ENCODE data around the gene TTLL4.

Gene TTLL4

DNA sequence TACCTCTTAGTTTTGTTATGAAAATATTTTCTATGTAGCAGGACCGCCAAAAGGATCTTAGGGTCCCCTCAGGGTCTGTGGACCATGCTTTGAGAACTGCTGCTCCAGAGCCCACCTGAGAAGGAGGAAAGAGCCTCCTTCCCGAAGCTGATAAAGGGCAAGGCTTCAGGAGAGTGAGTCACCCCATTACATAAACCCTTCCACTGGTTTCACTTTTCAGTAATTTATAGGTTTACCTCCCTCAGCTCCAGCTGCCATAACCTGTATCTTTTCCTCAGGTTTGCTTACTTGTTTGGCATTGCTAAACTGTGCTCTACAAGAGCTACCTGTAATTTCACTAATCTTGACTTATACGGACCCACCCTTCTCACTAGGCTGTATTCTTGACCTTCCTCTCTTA lies 6.6 kb downstream of the TTLL4 start:
- H3K4me3 ChIP-seq (replicated peaks; ENCODE audit: insufficient read depth, low read length) = no peak overlapping the region
- TF ChIP-seq POLR2AphosphoS5 (IDR thresholded peaks at IDR 0.05; ENCODE audit: low read depth) = no peak
- no peak for TF ChIP-seq GABPA (IDR thresholded peaks at IDR 0.05; ENCODE audit: low read depth)
- no peak for TF ChIP-seq SPI1 (IDR thresholded peaks at IDR 0.05; ENCODE audit: borderline replicate concordance, low read depth)
- TF ChIP-seq, protein P1, sequence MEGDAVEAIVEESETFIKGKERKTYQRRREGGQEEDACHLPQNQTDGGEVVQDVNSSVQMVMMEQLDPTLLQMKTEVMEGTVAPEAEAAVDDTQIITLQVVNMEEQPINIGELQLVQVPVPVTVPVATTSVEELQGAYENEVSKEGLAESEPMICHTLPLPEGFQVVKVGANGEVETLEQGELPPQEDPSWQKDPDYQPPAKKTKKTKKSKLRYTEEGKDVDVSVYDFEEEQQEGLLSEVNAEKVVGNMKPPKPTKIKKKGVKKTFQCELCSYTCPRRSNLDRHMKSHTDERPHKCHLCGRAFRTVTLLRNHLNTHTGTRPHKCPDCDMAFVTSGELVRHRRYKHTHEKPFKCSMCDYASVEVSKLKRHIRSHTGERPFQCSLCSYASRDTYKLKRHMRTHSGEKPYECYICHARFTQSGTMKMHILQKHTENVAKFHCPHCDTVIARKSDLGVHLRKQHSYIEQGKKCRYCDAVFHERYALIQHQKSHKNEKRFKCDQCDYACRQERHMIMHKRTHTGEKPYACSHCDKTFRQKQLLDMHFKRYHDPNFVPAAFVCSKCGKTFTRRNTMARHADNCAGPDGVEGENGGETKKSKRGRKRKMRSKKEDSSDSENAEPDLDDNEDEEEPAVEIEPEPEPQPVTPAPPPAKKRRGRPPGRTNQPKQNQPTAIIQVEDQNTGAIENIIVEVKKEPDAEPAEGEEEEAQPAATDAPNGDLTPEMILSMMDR (IDR thresholded peaks at IDR 0.05; ENCODE audit: insufficient read depth, low read length) = no peak
- TF ChIP-seq, protein P2, sequence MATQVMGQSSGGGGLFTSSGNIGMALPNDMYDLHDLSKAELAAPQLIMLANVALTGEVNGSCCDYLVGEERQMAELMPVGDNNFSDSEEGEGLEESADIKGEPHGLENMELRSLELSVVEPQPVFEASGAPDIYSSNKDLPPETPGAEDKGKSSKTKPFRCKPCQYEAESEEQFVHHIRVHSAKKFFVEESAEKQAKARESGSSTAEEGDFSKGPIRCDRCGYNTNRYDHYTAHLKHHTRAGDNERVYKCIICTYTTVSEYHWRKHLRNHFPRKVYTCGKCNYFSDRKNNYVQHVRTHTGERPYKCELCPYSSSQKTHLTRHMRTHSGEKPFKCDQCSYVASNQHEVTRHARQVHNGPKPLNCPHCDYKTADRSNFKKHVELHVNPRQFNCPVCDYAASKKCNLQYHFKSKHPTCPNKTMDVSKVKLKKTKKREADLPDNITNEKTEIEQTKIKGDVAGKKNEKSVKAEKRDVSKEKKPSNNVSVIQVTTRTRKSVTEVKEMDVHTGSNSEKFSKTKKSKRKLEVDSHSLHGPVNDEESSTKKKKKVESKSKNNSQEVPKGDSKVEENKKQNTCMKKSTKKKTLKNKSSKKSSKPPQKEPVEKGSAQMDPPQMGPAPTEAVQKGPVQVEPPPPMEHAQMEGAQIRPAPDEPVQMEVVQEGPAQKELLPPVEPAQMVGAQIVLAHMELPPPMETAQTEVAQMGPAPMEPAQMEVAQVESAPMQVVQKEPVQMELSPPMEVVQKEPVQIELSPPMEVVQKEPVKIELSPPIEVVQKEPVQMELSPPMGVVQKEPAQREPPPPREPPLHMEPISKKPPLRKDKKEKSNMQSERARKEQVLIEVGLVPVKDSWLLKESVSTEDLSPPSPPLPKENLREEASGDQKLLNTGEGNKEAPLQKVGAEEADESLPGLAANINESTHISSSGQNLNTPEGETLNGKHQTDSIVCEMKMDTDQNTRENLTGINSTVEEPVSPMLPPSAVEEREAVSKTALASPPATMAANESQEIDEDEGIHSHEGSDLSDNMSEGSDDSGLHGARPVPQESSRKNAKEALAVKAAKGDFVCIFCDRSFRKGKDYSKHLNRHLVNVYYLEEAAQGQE (IDR thresholded peaks at IDR 0.05; ENCODE audit: insufficient replicate concordance, low read depth) = no peak
- DNase-seq (ENCODE audit: low read depth in 1 of 2, low spot score in 1 of 2) = no peak
- H3K27me3 ChIP-seq (ENCODE audit: insufficient read depth, poor library complexity, severe bottlenecking) = no peaks in the 10 kb centered on the region
- H3K27ac ChIP-seq (replicated peaks) = no peak overlapping the region

- TF ChIP-seq SPI1 (IDR thresholded peaks at IDR 0.05; ENCODE audit: borderline replicate concordance, low read depth) = no peak
- TF ChIP-seq, protein P2 (IDR thresholded peaks at IDR 0.05; ENCODE audit: insufficient replicate concordance, low read depth) = no peak
- TF ChIP-seq GABPA (IDR thresholded peaks at IDR 0.05; ENCODE audit: low read depth) = no peak
- TF ChIP-seq, protein P1 (IDR thresholded peaks at IDR 0.05; ENCODE audit: insufficient read depth, low read length) = no peak
- DNase-seq (ENCODE audit: low read depth in 1 of 2, low spot score in 1 of 2) = no peak
- no peaks in the 10 kb centered on the region for H3K27me3 ChIP-seq (ENCODE audit: insufficient read depth, poor library complexity, severe bottlenecking)
These were observed 7.4 kb downstream of the TTLL4 start for GRCh38 chr2:218718058-218718457.

DNA sequence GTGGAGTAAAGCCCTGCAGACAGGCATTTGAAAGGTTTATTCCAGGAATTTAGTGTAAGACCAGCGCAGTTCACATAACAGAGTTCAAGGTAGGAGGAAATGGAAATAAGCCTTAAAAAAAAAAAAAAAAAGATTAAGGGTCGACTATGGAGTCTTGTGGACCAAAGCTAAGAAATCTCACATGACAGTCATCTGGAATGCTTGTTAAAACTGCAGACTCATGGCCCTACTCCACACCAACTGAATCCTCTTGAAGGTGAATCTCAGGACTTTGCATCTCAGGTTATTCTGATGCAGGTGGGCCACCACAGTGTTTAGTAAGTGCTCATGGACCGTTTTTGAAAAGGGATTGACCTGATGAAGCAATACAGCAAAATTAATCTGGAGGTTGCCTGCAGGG lies 8.8 kb downstream of the TTLL4 start:
- Histone ChIP-seq H3K4me3 (replicated peaks; ENCODE audit: insufficient read depth, low read length) (no peak overlapping the region), H3K27ac (replicated peaks) (no peak overlapping the region), H3K27me3 (ENCODE audit: insufficient read depth, poor library complexity, severe bottlenecking) (no peaks in the 10 kb centered on the region)
- no peak for DNase-seq (ENCODE audit: low read depth in 1 of 2, low spot score in 1 of 2)
- TF ChIP-seq GABPA (IDR thresholded peaks at IDR 0.05; ENCODE audit: low read depth) (no peak), SPI1 (IDR thresholded peaks at IDR 0.05; ENCODE audit: borderline replicate concordance, low read depth) (no peak), POLR2AphosphoS5 (IDR thresholded peaks at IDR 0.05; ENCODE audit: low read depth) (no peak)
- TF ChIP-seq, protein P2 (IDR thresholded peaks at IDR 0.05; ENCODE audit: insufficient replicate concordance, low read depth) = no peak
- TF ChIP-seq, protein P1 (IDR thresholded peaks at IDR 0.05; ENCODE audit: insufficient read depth, low read length) = no peak

More at GRCh38 chr2:218718058-218718457, 7.4 kb downstream of the TTLL4 start:
- Histone ChIP-seq H3K27ac (replicated peaks) (no peak overlapping the region), H3K4me3 (replicated peaks; ENCODE audit: insufficient read depth, low read length) (no peak overlapping the region)
